ENCODE results near the gene MRPL53. TPM values are rescaled to one million over a fixed set of nuclear protein-coding genes. Genes with fewer than 3 reads are reported as not detected.
A peak's percentile ranks its signal among the peaks of the same experiment; 100 is the strongest.
"Not testable (repeated sequence)": the region's sequence is repeated elsewhere in the genome, so short reads cannot be mapped to it uniquely, and the experiment has no call there.

MRPL53 gene
- total RNA-seq, 1 donor from 2014 or later = 45.8 TPM

- peak; percentile 47 for DNase-seq (ENCODE audit: low read depth, low spot score)
These were observed 30.4 kb upstream of the MRPL53 start for GRCh38 chr2:74502720-74503505.

DNA sequence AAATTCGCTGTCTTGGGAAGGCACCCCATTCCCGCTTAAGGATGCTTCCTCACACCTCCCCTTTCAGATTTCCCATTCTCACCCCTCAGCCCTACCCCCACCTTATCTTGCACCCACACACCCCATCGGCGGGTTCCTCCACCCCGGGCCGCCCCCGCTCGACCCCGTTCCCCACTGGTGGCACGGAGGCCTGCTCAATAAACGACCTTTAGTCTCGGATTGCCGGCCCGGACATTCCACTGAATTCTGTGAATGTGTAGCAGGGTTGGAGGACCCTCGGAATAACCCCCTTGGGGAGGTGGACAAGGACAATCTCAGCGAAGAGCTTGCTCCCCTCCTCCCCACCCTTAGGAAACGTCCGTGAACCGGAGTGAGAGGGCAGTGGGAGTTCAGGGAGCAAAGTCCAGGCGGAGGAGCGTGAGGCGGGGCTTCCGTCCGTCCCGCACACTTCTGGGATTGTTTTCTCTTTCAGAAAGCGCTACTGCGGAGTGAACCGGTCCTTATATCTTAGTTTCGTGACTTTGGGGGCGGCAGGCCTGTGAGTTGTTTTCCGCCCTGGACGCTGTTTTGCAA lies 29.8 kb upstream of the MRPL53 start:
- DNase-seq (ENCODE audit: low read depth, low spot score) = no peak

DNA sequence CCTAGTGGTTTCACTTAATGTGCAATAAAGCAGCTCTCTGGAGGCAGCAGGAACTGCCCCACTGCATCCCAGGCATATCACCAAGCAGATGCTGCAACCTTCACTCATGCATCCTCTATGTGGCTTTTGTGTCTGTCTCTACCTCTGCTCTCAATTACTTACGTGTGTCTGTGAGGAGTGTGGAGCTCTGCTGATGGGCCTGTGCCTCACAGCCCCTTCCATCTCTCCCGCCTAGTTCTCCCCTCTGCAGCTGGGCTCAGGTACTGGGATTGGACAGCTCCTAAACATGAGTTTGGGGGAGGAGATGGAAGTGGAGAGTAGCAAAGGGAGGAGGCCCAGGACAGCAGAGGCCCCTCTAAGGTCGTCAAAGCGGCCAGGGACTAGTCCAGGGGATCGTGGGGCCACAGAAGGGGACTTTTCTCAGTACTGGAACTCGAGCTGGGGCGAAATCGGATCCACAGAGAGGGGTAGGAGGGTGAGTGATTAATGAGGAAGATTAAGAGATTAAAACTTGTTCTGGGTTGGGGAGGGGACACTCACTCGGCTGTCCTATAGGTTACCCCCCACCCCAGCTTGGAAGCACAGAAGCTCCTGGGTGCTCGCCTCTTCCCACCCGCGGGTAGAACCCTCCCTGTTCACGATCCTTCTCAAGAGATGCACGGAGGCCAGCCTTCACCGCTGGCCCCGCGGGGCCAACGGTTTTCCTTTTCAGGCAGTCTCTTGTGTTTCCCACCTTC lies 29.0 kb upstream of the MRPL53 start:
- no peak for DNase-seq (ENCODE audit: low read depth, low spot score)

- DNase-seq (ENCODE audit: low read depth, low spot score) = no peak
These were observed 28.1 kb upstream of the MRPL53 start for GRCh38 chr2:74500578-74500946.

GRCh38 chr2:74499940-74500577 lies 27.6 kb upstream of the MRPL53 start:
- DNase-seq (ENCODE audit: low read depth, low spot score) = no peak

- DNase-seq (ENCODE audit: low read depth, low spot score) = no peak
These were observed 26.9 kb upstream of the MRPL53 start, which contains the start of gene LBX2 for GRCh38 chr2:74499267-74499939. Gene LBX2, minus strand, starts transcription at chr2:74499603. Its CDS starts 66 bp downstream, at chr2:74499537.

DNA sequence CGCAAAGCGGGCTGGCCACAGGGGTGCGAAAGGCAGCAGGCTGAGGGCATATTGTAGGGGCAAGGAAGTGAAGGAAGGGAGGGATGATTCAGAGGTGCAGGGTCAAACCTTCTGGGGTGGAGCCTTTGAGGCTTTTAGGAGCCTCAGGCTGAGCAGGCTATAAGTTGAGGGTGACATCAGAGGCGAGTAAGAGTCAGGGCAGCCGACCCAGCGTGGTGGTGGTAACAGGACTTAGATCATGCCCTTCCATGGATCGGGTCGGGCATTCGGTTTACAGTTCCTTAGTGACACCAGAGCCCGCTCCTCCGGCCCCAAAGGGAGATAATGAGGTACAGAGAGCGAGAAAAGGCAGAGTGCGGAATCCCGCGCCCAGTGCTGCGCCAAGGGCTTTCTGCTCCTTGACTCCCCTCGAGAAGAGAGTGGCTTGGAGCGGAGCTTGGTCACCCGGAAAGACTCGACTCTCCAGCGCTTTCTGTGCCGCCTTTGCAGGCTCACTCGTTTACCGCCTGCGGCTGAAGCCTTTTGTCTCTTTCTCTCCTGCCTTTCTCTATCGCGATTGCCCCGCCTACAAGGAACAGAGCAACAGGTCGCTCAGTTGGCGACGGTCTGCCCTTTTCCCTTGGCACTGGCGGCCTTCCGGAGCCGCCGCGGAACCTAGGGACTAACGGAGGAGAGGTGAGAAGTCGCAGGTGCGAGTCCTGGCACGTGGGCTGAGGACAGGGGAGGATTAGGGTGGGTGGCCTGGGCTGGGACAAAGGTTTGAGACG lies 26.2 kb upstream of the MRPL53 start:
- DNase-seq (ENCODE audit: low read depth, low spot score) = no peak

DNA sequence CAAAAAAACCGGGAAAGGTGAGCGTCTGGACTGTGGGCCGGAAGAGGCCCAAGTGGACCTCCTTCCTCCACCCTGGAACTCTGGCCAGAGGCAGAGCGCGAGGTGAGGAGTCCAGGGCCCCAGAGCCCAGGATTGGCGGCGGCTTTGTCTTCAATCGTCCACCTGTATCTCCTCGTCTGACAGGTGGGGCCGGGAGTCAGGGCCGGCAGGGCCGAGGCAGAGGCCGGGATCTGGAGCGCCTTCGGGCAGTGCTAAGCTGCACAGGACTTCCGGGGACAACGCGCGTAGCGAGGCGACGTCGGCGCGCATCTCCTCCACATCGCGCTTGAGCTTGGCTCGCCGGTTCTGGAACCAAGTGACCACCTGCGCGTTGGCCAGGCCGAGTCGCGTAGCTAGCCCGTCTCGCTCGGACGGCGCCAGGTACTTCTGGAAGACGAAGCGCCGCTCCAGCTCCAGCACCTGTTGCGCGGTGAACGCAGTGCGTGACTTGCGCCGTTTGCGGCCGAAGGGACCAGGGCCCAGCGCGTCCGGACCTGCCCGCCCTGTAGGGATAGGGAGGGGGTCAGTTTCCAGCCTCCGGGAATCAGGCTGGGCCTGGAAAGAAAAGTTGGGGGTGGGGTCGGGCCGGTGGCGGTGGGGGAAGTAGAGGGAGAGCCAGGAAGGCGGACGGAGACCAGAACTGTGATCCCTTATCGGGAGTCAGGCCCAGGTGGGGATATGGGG lies 25.5 kb upstream of the MRPL53 start:
- DNase-seq (ENCODE audit: low read depth, low spot score) = no peak

- DNase-seq (ENCODE audit: low read depth, low spot score) = no peak
These were observed 24.7 kb upstream of the MRPL53 start for GRCh38 chr2:74496997-74497776.

DNA sequence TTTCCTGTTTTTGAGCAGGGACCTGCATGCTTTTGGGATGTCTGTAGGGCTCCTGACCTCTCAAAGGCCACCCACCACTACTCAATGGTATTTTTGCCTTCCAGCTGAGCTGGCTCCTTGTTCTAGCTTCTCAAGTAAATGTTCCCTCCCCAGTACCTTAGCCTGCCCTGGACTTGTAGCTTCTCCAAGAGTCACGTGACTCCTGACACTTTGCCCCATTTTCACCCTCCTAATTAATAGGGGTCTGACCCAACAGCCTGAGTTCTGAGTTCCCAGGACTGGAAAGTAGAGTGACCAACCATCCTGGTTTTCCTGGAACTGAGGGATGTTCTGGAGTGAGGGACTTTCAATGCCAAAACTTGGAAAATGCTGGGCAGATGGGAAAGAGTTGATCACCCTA lies 23.0 kb upstream of the MRPL53 start:
- DNase-seq (ENCODE audit: low read depth, low spot score) = no peak

DNA sequence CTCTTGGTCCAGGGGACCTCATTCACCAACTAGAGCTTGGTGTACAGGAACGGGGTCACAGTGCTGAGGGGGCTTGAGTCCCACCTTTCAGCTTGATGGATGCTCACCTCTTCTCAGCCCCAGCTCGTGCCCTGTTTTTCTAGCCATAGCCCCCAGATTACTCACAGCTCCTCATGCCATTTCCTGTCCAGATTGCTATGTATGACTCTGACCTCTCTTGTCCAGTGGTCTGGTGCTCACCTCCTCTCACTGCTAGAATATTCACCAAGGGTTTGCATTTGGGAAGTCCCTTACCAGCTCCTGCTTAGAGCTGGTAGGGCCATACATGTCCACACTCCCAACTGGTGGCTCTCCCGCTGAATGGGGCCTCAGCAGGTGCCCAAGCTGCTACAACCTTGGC lies 21.1 kb upstream of the MRPL53 start:
- DNase-seq (ENCODE audit: low read depth, low spot score) = no peak

- DNase-seq (ENCODE audit: low read depth, low spot score) = no peak
These were observed 19.4 kb upstream of the MRPL53 start for GRCh38 chr2:74491648-74492544.

DNA sequence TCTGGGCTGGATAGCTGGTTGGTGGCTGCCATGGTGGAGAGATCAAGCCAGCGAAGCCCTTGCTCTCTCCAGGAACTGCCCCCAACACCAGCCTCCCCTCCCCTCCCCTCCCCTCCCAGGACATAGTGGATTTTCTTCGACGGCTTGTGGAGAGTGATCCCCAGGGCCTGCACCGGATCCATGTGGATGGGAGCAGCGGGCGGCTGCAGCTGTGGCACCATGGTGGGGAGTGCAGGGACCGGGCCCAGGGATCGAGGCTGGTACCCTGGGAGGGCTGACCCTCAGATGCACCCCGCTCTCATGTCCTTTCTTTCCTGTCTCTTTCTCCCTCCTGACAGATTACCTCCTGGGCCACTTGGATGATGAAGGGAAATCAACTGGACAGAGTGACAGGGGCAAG lies 17.4 kb upstream of the MRPL53 start:
- no peak for DNase-seq (ENCODE audit: low read depth, low spot score)

DNA sequence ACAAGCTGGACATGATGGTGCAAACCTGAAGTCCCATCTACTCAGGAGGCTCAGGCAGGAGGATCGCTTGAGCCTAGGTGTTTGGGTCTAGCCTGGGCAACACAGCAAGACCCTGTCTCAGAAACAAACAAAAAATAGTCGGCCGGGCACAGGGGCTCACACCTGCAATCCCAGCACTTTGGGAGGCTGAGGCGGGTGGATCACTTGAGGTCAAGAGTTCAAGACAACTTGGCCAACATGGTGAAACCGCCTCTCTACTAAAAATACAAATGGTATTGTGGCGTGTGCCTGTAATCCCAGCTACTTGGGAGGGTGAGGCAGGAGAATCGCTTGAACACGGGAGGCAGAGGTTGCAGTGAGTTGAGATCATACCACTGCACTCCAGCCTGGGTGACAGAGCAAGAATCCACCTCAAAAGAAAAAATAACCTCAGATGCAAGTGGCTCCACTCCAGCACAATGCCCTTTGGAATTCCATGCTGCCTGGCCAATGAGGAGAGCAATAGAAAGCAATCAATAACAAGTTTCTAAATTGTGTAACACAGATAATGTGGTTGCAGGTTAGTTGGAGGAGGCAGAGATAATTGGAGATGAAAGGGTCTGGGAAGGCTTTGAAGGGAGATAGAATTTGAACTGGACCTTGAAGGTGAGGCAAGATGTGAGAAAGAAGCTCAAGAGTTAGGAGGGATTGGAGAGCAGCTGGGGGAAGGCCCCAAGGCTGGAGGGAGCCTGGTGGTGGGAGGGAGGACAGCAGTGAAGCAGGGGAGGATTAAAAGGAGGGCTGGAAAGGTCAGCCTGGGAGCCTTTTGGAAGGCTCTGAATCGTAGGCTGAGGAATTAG lies 16.4 kb upstream of the MRPL53 start:
- DNase-seq (ENCODE audit: low read depth, low spot score) = no peak

DNA sequence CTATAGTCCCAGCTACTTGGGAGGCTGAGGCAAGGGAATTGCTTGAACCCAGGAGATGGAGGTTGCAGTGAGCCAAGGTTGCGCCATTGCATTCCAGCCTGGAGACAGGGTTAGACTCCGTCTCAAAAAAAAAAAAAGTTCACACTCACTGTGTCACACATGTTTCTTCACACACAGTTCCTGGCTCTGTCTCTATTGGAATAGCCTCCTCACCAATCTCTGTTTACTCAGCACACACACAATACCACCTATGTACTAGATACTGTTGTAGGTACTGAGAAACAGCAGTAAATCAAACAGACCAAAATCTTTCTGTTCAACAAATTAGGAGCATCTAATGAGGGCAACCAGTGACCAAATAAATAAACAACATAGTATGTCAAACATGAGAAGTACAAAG lies 13.7 kb upstream of the MRPL53 start:
- no peak for DNase-seq (ENCODE audit: low read depth, low spot score)

GRCh38 chr2:74483675-74484164 lies 11.2 kb upstream of the MRPL53 start:
- not testable (repeated sequence) for DNase-seq (ENCODE audit: low read depth, low spot score)

All from pulmonary artery endothelial cell (primary cell).